ENCODE results near the gene SMYD3. TPM values are rescaled to one million over a fixed set of nuclear protein-coding genes. Genes with fewer than 3 reads are reported as not detected.

SMYD3 gene
- total RNA-seq, 1 experiment from 2014 or later = 35.1 TPM

GRCh38 chr1:245987219-245987545, 519.9 kb downstream of the SMYD3 start:
- no peak for DNase-seq
- Mint-ChIP-seq H3K36me3 (ENCODE audit: insufficient read depth, unreplicated experiment) (no peaks in the 10 kb centered on the region), H3K27ac (ENCODE audit: unreplicated experiment) (no peak overlapping the region), H3K27me3 (ENCODE audit: unreplicated experiment) (no peaks in the 10 kb centered on the region), H3K4me3 (ENCODE audit: low read depth, unreplicated experiment) (no peak overlapping the region), H3K9me3 (ENCODE audit: low read depth, unreplicated experiment) (no peaks in the 10 kb centered on the region), H3K4me1 (ENCODE audit: low read depth, unreplicated experiment) (peaks cover 8% of the 10 kb centered on the region)
- no TSS peak for BruUV-seq (replicated peaks)
- CTCF ChIA-PET = no interaction called here
- intact Hi-C loops (cut with micrococcal nuclease; ENCODE audit: unreplicated experiment) = no loop called here
- TF ChIP-seq, protein P1, sequence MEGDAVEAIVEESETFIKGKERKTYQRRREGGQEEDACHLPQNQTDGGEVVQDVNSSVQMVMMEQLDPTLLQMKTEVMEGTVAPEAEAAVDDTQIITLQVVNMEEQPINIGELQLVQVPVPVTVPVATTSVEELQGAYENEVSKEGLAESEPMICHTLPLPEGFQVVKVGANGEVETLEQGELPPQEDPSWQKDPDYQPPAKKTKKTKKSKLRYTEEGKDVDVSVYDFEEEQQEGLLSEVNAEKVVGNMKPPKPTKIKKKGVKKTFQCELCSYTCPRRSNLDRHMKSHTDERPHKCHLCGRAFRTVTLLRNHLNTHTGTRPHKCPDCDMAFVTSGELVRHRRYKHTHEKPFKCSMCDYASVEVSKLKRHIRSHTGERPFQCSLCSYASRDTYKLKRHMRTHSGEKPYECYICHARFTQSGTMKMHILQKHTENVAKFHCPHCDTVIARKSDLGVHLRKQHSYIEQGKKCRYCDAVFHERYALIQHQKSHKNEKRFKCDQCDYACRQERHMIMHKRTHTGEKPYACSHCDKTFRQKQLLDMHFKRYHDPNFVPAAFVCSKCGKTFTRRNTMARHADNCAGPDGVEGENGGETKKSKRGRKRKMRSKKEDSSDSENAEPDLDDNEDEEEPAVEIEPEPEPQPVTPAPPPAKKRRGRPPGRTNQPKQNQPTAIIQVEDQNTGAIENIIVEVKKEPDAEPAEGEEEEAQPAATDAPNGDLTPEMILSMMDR (IDR thresholded peaks at IDR 0.05; ENCODE audit: unreplicated experiment) = no peak

GRCh38 chr1:245986404-245987218, 520.5 kb downstream of the SMYD3 start:
- DNase-seq = no peak
- CTCF ChIA-PET = no interaction called here
- TF ChIP-seq, protein P1 (IDR thresholded peaks at IDR 0.05; ENCODE audit: unreplicated experiment) = no peak
- intact Hi-C loops (cut with micrococcal nuclease; ENCODE audit: unreplicated experiment) = no loop called here
- H3K4me3 Mint-ChIP-seq (ENCODE audit: low read depth, unreplicated experiment) = no peak overlapping the region
- H3K27ac Mint-ChIP-seq (ENCODE audit: unreplicated experiment) = no peak overlapping the region
- no TSS peak for BruUV-seq (replicated peaks)
- peaks cover 8% of the 10 kb centered on the region for H3K4me1 Mint-ChIP-seq (ENCODE audit: low read depth, unreplicated experiment)
- H3K9me3 Mint-ChIP-seq (ENCODE audit: low read depth, unreplicated experiment) = no peaks in the 10 kb centered on the region
- H3K36me3 Mint-ChIP-seq (ENCODE audit: insufficient read depth, unreplicated experiment) = no peaks in the 10 kb centered on the region
- no peaks in the 10 kb centered on the region for H3K27me3 Mint-ChIP-seq (ENCODE audit: unreplicated experiment)

DNA sequence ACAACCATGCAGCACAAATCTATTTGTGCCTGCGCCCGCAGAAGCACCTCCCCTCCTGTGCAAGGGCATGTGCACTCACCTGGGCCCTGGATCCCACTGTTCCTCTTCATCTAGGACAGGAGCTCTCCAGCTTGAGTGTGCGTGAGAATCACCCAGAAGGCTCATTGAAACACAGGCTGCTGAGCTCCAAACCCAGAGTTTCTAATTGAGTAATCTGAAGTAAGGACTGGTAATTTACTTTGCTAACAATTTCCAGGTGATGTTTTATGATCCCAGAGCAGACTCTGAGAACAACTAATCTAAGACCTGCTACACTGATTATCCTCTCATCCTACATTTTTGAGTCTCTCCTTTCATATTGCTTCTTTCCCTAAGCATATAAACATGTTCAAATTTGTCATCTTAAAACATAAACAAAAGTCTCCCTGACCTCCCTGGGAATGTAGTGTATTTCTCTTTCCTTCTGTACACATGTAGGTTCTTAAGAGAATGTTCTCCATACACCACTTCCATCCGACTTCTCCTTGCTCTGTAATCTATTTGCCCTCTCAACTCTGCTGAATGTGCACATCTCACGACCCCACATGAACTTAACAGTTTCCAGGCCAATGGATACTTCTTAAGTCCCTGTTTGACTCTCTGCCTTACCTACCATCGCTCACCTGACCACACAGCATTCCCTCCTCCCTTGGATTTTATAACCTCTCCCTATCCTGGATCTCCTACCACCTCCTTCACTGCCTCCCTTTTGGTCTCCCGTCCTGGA, 522.5 kb downstream of the SMYD3 start:
- BruUV-seq (replicated peaks) = no TSS peak
- TF ChIP-seq, protein P1 (IDR thresholded peaks at IDR 0.05; ENCODE audit: unreplicated experiment) = no peak
- H3K27me3 Mint-ChIP-seq (ENCODE audit: unreplicated experiment) = no peaks in the 10 kb centered on the region
- H3K4me3 Mint-ChIP-seq (ENCODE audit: low read depth, unreplicated experiment) = no peak overlapping the region
- CTCF ChIA-PET = no interaction called here
- no peaks in the 10 kb centered on the region for H3K36me3 Mint-ChIP-seq (ENCODE audit: insufficient read depth, unreplicated experiment)
- no peak for DNase-seq
- no peak overlapping the region for H3K27ac Mint-ChIP-seq (ENCODE audit: unreplicated experiment)
- no peaks in the 10 kb centered on the region for H3K9me3 Mint-ChIP-seq (ENCODE audit: low read depth, unreplicated experiment)
- H3K4me1 Mint-ChIP-seq (ENCODE audit: low read depth, unreplicated experiment) = peaks cover 8% of the 10 kb centered on the region
- intact Hi-C loops (cut with micrococcal nuclease; ENCODE audit: unreplicated experiment) = no loop called here

- no peaks in the 10 kb centered on the region for H3K27me3 Mint-ChIP-seq (ENCODE audit: unreplicated experiment)
- no TSS peak for BruUV-seq (replicated peaks)
- CTCF ChIA-PET = no interaction called here
- TF ChIP-seq, protein P1 (IDR thresholded peaks at IDR 0.05; ENCODE audit: unreplicated experiment) = no peak
- H3K36me3 Mint-ChIP-seq (ENCODE audit: insufficient read depth, unreplicated experiment) = no peaks in the 10 kb centered on the region
- peaks cover 8% of the 10 kb centered on the region for H3K4me1 Mint-ChIP-seq (ENCODE audit: low read depth, unreplicated experiment)
- no peaks in the 10 kb centered on the region for H3K9me3 Mint-ChIP-seq (ENCODE audit: low read depth, unreplicated experiment)
- no peak overlapping the region for H3K27ac Mint-ChIP-seq (ENCODE audit: unreplicated experiment)
- intact Hi-C loops (cut with micrococcal nuclease; ENCODE audit: unreplicated experiment) = no loop called here
- DNase-seq = no peak
- no peak overlapping the region for H3K4me3 Mint-ChIP-seq (ENCODE audit: low read depth, unreplicated experiment)
These were observed 523.6 kb downstream of the SMYD3 start for GRCh38 chr1:245983294-245983967.
